Measurements from ENCODE around the gene WDR31. TPM values are rescaled to one million over a fixed set of nuclear protein-coding genes. Genes with fewer than 3 reads are reported as not detected.

The WDR31 gene
- total RNA-seq, 4 donors from 2014 or later: 1.3 to 2.8 (median 2.1) TPM

DNA sequence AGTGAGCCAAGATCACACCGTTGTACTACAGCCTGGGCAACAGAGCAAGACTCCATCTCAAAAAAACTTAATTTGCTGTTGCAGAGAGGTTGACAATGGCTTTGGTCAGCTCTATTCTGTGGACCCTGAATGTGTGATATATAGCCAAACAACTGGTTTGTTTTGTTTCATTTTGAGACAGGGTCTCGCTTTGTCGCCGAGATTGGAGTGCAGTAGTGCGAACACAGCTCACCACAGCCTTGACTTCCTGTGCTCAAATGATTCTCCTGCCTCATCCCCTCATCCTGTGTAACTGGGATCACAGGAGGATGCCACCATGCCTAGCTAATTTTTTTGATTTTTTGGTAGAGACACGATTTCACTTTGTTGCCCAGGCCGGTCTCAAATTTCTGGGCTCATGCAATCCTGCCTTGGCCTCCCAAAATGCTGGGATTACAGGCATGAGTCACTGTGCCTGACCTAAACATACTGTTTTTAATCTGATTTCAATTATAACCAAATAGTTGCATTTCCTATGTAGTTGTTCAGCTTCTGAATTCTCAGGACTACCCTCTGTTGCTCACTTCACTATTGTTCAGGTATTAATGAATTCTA lies 46.7 kb downstream of the WDR31 start:
- H3K27me3 ChIP-seq: no peaks in the 10 kb centered on the region
- no peak for DNase-seq (ENCODE audit: extremely low spot score)
- no peaks in the 10 kb centered on the region for H3K4me1 ChIP-seq
- no peaks in the 10 kb centered on the region for H3K9me3 ChIP-seq
- intact Hi-C loops (cut with DNase I): no loop called here
- 84% methylated on average over 7 of the region's 7 CpGs for WGBS
- TF ChIP-seq, protein P1, sequence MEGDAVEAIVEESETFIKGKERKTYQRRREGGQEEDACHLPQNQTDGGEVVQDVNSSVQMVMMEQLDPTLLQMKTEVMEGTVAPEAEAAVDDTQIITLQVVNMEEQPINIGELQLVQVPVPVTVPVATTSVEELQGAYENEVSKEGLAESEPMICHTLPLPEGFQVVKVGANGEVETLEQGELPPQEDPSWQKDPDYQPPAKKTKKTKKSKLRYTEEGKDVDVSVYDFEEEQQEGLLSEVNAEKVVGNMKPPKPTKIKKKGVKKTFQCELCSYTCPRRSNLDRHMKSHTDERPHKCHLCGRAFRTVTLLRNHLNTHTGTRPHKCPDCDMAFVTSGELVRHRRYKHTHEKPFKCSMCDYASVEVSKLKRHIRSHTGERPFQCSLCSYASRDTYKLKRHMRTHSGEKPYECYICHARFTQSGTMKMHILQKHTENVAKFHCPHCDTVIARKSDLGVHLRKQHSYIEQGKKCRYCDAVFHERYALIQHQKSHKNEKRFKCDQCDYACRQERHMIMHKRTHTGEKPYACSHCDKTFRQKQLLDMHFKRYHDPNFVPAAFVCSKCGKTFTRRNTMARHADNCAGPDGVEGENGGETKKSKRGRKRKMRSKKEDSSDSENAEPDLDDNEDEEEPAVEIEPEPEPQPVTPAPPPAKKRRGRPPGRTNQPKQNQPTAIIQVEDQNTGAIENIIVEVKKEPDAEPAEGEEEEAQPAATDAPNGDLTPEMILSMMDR (IDR thresholded peaks at IDR 0.05): no peak
- TF ChIP-seq POLR2AphosphoS5 (IDR thresholded peaks at IDR 0.05) (no peak), EP300 (IDR thresholded peaks at IDR 0.05) (no peak), POLR2A (IDR thresholded peaks at IDR 0.05; ENCODE audit: low read depth) (no peak)
- H3K27ac ChIP-seq (replicated peaks in 1 of 4): no peak overlapping the region
- no peak overlapping the region for H3K4me3 ChIP-seq
- H3K36me3 ChIP-seq: peaks cover 38 to 58% (median 51%) of the 10 kb centered on the region in 4 donors

DNA sequence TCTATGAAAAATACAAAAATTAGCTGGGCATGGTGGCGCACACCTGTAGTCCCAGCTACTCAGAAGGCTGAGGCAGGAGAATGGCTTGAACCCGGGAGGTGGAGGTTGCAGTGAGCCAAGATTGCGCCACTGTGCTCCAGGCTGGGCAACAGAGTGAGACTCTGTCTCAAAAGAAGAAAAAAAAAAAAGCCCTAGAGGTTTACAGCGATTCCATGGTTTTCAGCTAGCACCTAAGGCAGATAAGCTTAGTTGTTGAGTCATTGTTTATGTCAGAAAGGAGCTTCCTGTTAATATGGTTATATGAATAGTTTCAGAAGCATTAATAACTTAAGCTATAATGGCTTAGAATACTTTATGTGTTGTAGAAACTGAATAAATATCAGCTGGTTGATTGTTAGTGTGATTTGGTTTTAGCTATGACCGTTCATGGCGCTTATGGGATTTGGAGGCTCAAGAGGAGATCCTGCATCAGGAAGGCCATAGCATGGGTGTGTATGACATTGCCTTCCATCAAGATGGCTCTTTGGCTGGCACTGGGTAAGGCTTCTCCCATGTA lies 49.9 kb downstream of the WDR31 start:
- TF ChIP-seq EP300 (IDR thresholded peaks at IDR 0.05) (no peak), POLR2AphosphoS5 (IDR thresholded peaks at IDR 0.05) (no peak), POLR2A (IDR thresholded peaks at IDR 0.05; ENCODE audit: low read depth) (no peak)
- TF ChIP-seq, protein P1 (IDR thresholded peaks at IDR 0.05): no peak
- no peak overlapping the region for H3K4me3 ChIP-seq
- peaks cover 69 to 91% (median 81%) of the 10 kb centered on the region in 4 donors for H3K36me3 ChIP-seq
- WGBS: 93% methylated on average over 6 of the region's 6 CpGs
- H3K27ac ChIP-seq (replicated peaks in 1 of 4): no peak overlapping the region
- no peak for DNase-seq (ENCODE audit: extremely low spot score)
- H3K9me3 ChIP-seq: no peaks in the 10 kb centered on the region
- intact Hi-C loops (cut with DNase I): no loop called here
- H3K4me1 ChIP-seq: no peaks in the 10 kb centered on the region
- no peaks in the 10 kb centered on the region for H3K27me3 ChIP-seq

DNA sequence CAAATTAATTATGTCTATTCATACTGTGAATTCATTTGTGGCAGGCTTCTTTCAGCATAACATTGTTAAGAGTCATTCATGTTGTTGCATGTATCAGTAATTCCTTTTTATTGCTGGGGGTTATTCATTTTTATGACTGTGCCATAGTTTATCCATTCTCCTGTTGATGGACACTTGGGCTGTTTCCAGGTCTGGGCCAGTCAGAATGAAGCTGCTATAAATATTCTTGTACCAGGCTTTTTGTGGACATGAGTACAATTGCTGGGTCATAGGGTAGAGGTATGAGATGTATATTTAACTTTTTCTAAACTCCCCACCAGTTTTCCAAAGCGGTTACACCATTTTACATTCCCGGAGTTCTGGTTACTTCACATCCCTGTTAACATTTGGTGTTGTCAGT lies 51.0 kb downstream of the WDR31 start:
- TF ChIP-seq, protein P1 (IDR thresholded peaks at IDR 0.05): no peak
- no peak for TF ChIP-seq POLR2A (IDR thresholded peaks at IDR 0.05; ENCODE audit: low read depth)
- TF ChIP-seq EP300 (IDR thresholded peaks at IDR 0.05): no peak
- no peak for TF ChIP-seq POLR2AphosphoS5 (IDR thresholded peaks at IDR 0.05)
- peaks cover 80 to 99% (median 92%) of the 10 kb centered on the region in 4 donors for H3K36me3 ChIP-seq
- intact Hi-C loops (cut with DNase I): no loop called here
- 84% methylated on average over 2 of the region's 2 CpGs for WGBS
- H3K4me1 ChIP-seq: no peaks in the 10 kb centered on the region
- H3K4me3 ChIP-seq: no peak overlapping the region
- no peak for DNase-seq (ENCODE audit: extremely low spot score)
- H3K9me3 ChIP-seq: no peaks in the 10 kb centered on the region
- no peaks in the 10 kb centered on the region for H3K27me3 ChIP-seq
- H3K27ac ChIP-seq (replicated peaks in 1 of 4): no peak overlapping the region

- over 99% methylated on average over 4 of the region's 4 CpGs for WGBS
- H3K4me3 ChIP-seq: no peak overlapping the region
- intact Hi-C loops (cut with DNase I): no loop called here
Observed at GRCh38 chr9:113281356-113281755, 58.7 kb downstream of the WDR31 start.

More at GRCh38 chr9:113281356-113281755, 58.7 kb downstream of the WDR31 start:
- no peak for DNase-seq (ENCODE audit: extremely low spot score)
- Histone ChIP-seq H3K27ac (replicated peaks in 1 of 4) (no peak overlapping the region), H3K4me1 (peaks cover 10 to 21% (median 19%) of the 10 kb centered on the region in 4 donors), H3K27me3 (no peaks in the 10 kb centered on the region), H3K36me3 (peaks cover 65 to 98% (median 85%) of the 10 kb centered on the region in 4 donors), H3K9me3 (no peaks in the 10 kb centered on the region)
- TF ChIP-seq POLR2AphosphoS5 (IDR thresholded peaks at IDR 0.05) (no peak), POLR2A (IDR thresholded peaks at IDR 0.05; ENCODE audit: low read depth) (no peak), EP300 (IDR thresholded peaks at IDR 0.05) (no peak)
- TF ChIP-seq, protein P1 (IDR thresholded peaks at IDR 0.05): no peak
